IMR-90 (cell line): Measurements from ENCODE around the gene ATXN3L. TPM values are rescaled to one million over a fixed set of nuclear protein-coding genes. Genes with fewer than 3 reads are reported as not detected.

Source experiments
- ATAC-seq: fragments of 200-7000 bp; cut with Tn5 transposase; 2 replicates; pipeline ENCODE4 v1.9.1; 2020; ENCODE audit warnings: low read depth, mild to moderate bottlenecking, moderate library complexity
- BruUV-seq: library from RNA; stranded (reverse); fragments of 400-500 nt; replicated peaks from 2 replicates; lab custom pipeline; 2021; lab: Mats Ljungman, UMichigan
- CTCF ChIA-PET: fragments of 300-600 bp; formaldehyde crosslinking; extraction: SDS; loops from one replicate; lab custom pipeline; 2021; ENCODE audit warnings: antibody characterized with exemption; lab: Yijun Ruan, JAX
- POLR2A ChIA-PET: fragments of 300-600 bp; sonication (Branson Sonifier 250); formaldehyde crosslinking; loops from one replicate; lab custom pipeline; 2022; ENCODE audit warnings: antibody characterized with exemption; ENCODE audit not compliant: unreplicated experiment; lab: Charles Lee
- DNase-seq: peaks from one replicate; pipeline ENCODE4 v3.0.0; 2013
- H2AFZ ChIP-seq: replicated peaks from 2 replicates; pipeline ENCODE3; 2013; ENCODE audit warnings: low read length, mild to moderate bottlenecking; ENCODE audit not compliant: poor library complexity
- H2AK5ac ChIP-seq: 2 replicates; pipeline ENCODE4 v1.6.1; 2013; ENCODE audit warnings: low read depth, low read length, inconsistent platforms
- H2AK9ac ChIP-seq: replicated peaks from 2 replicates; pipeline ENCODE3; 2013; ENCODE audit warnings: mild to moderate bottlenecking, low read depth, low read length, moderate library complexity; ENCODE audit not compliant: poor library complexity
- H2BK120ac ChIP-seq: 2 replicates; pipeline ENCODE4 v1.6.1; 2013; ENCODE audit warnings: low read depth, low read length, inconsistent platforms
- H2BK15ac ChIP-seq: 3 replicates; pipeline ENCODE4 v1.6.1; 2013; ENCODE audit warnings: low read depth, low read length, inconsistent platforms
- H2BK20ac ChIP-seq: 2 replicates; pipeline ENCODE4 v1.6.1; 2013; ENCODE audit warnings: low read depth, mild to moderate bottlenecking, inconsistent platforms, low read length, moderate library complexity
- H2BK5ac ChIP-seq: 2 replicates; pipeline ENCODE4 v1.6.1; 2013; ENCODE audit warnings: mild to moderate bottlenecking, low read depth, low read length, inconsistent platforms; ENCODE audit not compliant: poor library complexity, severe bottlenecking
- H3K14ac ChIP-seq: replicated peaks from 2 replicates; pipeline ENCODE4 v1.6.1; 2013; ENCODE audit warnings: low read depth, low read length, inconsistent platforms
- H3K18ac ChIP-seq: 2 replicates; pipeline ENCODE4 v1.6.1; 2013; ENCODE audit warnings: low read depth, low read length, control low read depth
- H3K23ac ChIP-seq: 2 replicates; pipeline ENCODE4 v1.6.1; 2013; ENCODE audit warnings: low read depth, low read length, inconsistent platforms
- H3K27ac ChIP-seq: 2 replicates; pipeline ENCODE4 v1.5.1; 2013; ENCODE audit warnings: mild to moderate bottlenecking, control low read depth, low read length; ENCODE audit not compliant: insufficient read depth
- H3K27me3 ChIP-seq: 2 replicates; pipeline ENCODE4 v1.6.1; 2013; ENCODE audit warnings: low read length; ENCODE audit not compliant: control insufficient read depth, insufficient read depth
- H3K36me3 ChIP-seq: 2 replicates; pipeline ENCODE4 v1.6.1; 2013; ENCODE audit warnings: low read length, mixed read lengths; ENCODE audit not compliant: control insufficient read depth, insufficient read depth
- H3K4ac ChIP-seq: 2 replicates; pipeline ENCODE4 v1.6.1; 2013; ENCODE audit warnings: low read depth, low read length, inconsistent platforms
- H3K4me1 ChIP-seq: 2 replicates; pipeline ENCODE4 v1.6.1; 2013; ENCODE audit warnings: low read length, mixed read lengths; ENCODE audit not compliant: control insufficient read depth, insufficient read depth
- H3K4me2 ChIP-seq: 2 replicates; pipeline ENCODE4 v1.6.1; 2013; ENCODE audit warnings: low read depth, mild to moderate bottlenecking, control low read depth, low read length, moderate library complexity
- H3K4me3 ChIP-seq: 2 replicates; pipeline ENCODE4 v1.5.1; 2013; ENCODE audit warnings: low read depth, mild to moderate bottlenecking, control low read depth, low read length, moderate library complexity; ENCODE audit not compliant: insufficient read depth
- H3K56ac ChIP-seq: 2 replicates; pipeline ENCODE4 v1.6.1; 2013; ENCODE audit warnings: low read length, inconsistent platforms; ENCODE audit not compliant: insufficient read depth; ENCODE audit errors: extremely low read depth
- H3K79me1 ChIP-seq, 2 experiments: 2 replicates each; pipeline ENCODE4 v1.6.1; 2013; ENCODE audit warnings: low read length in 2 of 2, inconsistent platforms in 1 of 2, low read depth in 1 of 2
- H3K9ac ChIP-seq: 2 replicates; pipeline ENCODE4 v1.6.1; 2013; ENCODE audit warnings: low read depth, low read length, control low read depth
- H3K9me1 ChIP-seq: 2 replicates; pipeline ENCODE4 v1.6.1; 2013; ENCODE audit warnings: low read length, inconsistent platforms; ENCODE audit not compliant: insufficient read depth
- H3K9me3 ChIP-seq: 2 replicates; pipeline ENCODE4 v1.6.1; 2013; ENCODE audit warnings: low read length; ENCODE audit not compliant: control insufficient read depth, insufficient read depth
- H4K20me1 ChIP-seq: 2 replicates; pipeline ENCODE4 v1.6.1; 2013; ENCODE audit warnings: low read length, inconsistent platforms; ENCODE audit not compliant: insufficient read depth
- H4K5ac ChIP-seq: 2 replicates; pipeline ENCODE4 v1.6.1; 2013; ENCODE audit warnings: mild to moderate bottlenecking, low read depth, low read length, control low read depth
- H4K8ac ChIP-seq, 2 experiments: 2 replicates each; pipeline ENCODE4 v1.6.1; 2013; ENCODE audit warnings: low read depth in 2 of 2, low read length in 2 of 2, control low read depth in 1 of 2, inconsistent platforms in 1 of 2
- H4K91ac ChIP-seq: 2 replicates; pipeline ENCODE4 v1.6.1; 2013; ENCODE audit warnings: low read depth, low read length, inconsistent platforms; ENCODE audit not compliant: insufficient read depth
- BHLHE40 ChIP-seq: fragments of 150-350 bp; IDR thresholded peaks from 2 replicates; pipeline ENCODE4 v1.6.1; 2016; ENCODE audit warnings: mild to moderate bottlenecking, low read depth, low read length
- CEBPB ChIP-seq: IDR thresholded peaks from 2 replicates; pipeline ENCODE4 v1.6.1; 2012; ENCODE audit warnings: low read depth, low read length, improper control_type of control experiment
- CHD1 ChIP-seq: IDR thresholded peaks from 2 replicates; pipeline ENCODE4 v1.6.1; 2012; ENCODE audit warnings: low read depth, low read length, improper control_type of control experiment
- FOS ChIP-seq: fragments of 150-350 bp; IDR thresholded peaks from 2 replicates; pipeline ENCODE4 v1.6.1; 2016; ENCODE audit warnings: low read depth, low read length
- MAFK ChIP-seq: IDR thresholded peaks from 2 replicates; pipeline ENCODE4 v1.6.1; 2012; ENCODE audit warnings: low read depth, low read length, improper control_type of control experiment
- MAZ ChIP-seq: IDR thresholded peaks from 2 replicates; pipeline ENCODE4 v1.6.1; 2012; ENCODE audit warnings: low read depth, mild to moderate bottlenecking, low read length, improper control_type of control experiment, moderate library complexity, borderline replicate concordance
- MXI1 ChIP-seq: IDR thresholded peaks from 2 replicates; pipeline ENCODE4 v1.6.1; 2012; ENCODE audit warnings: low read depth, mild to moderate bottlenecking, low read length, moderate library complexity, borderline replicate concordance
- NFE2L2 ChIP-seq: fragments of 150-350 bp; IDR thresholded peaks from 2 replicates; pipeline ENCODE4 v1.6.1; 2016; ENCODE audit warnings: low read depth, mild to moderate bottlenecking, low read length
- POLR2A ChIP-seq: IDR thresholded peaks from 2 replicates; pipeline ENCODE4 v1.6.1; 2012; ENCODE audit warnings: mild to moderate bottlenecking, low read depth, low read length
- RAD21 ChIP-seq: IDR thresholded peaks from 2 replicates; pipeline ENCODE4 v1.6.1; 2012; ENCODE audit warnings: low read length, improper control_type of control experiment
- RCOR1 ChIP-seq: IDR thresholded peaks from 2 replicates; pipeline ENCODE4 v1.6.1; 2012; ENCODE audit warnings: mild to moderate bottlenecking, low read length, improper control_type of control experiment; ENCODE audit not compliant: insufficient replicate concordance
- RFX5 ChIP-seq: IDR thresholded peaks from 2 replicates; pipeline ENCODE4 v1.8.0; 2012; ENCODE audit warnings: low read depth, mild to moderate bottlenecking, low read length, moderate library complexity
- SMC3 ChIP-seq: fragments of 150-350 bp; IDR thresholded peaks from 2 replicates; pipeline ENCODE4 v1.6.1; 2016; ENCODE audit warnings: low read depth, mild to moderate bottlenecking, antibody characterized with exemption, low read length, moderate library complexity
- USF2 ChIP-seq: fragments of 150-350 bp; IDR thresholded peaks from 2 replicates; pipeline ENCODE4 v1.6.1; 2017; ENCODE audit warnings: mild to moderate bottlenecking, antibody characterized with exemption, low read length, low read depth
- WGBS, 2 experiments: methylation state at CpG; one replicate each; pipeline versions ENCODE4 v1.1.5 to v1.1.7; 2013; ENCODE audit warnings: missing lambda C conversion rate in 2 of 2; ENCODE audit not compliant: insufficient read length in 1 of 2; ENCODE audit errors: extremely low coverage in 2 of 2; 5-methylcytosine and 5-hydroxymethylcytosine counted together
- dilution Hi-C: fragments of 300-500 bp; cut with HindIII; formaldehyde crosslinking; loops from one replicate; pipeline ENCODE4 v1.14.3; 2018; ENCODE audit warnings: low sequenced_read_pairs; ENCODE audit not compliant: unreplicated experiment
- in situ Hi-C: fragments of 300-500 bp; cut with MboI; formaldehyde crosslinking; loops from 3 replicates; pipeline ENCODE4 v1.14.3; 2019; ENCODE audit warnings: low sequenced_read_pairs, inconsistent platforms, mixed read lengths
- intact Hi-C: fragments of 100-400 bp; cut with micrococcal nuclease; formaldehyde crosslinking; loops from 2 replicates; pipeline ENCODE4 v1.10.0; 2022
- polyA plus RNA-seq, 3 experiments: library from polyadenylated mRNA; depleted of rRNA; stranded (reverse); fragments of >200 nt; gene quantifications; 2 replicates each; pipeline ENCODE4 v1.2.3, GENCODE V29; 2012; ENCODE audit warnings: low replicate concordance in 1 of 3
- total RNA-seq: library from RNA; depleted of rRNA; stranded (reverse); fragments of >200 nt; gene quantifications from 2 replicates; pipeline ENCODE4 v1.2.3, GENCODE V29; 2012
- TF ChIP-seq, protein P1 (sequence below): fragments of 150-350 bp; IDR thresholded peaks from 2 replicates; pipeline ENCODE4 v1.6.1; 2016; ENCODE audit warnings: low read depth, mild to moderate bottlenecking, low read length, moderate library complexity, borderline replicate concordance
- TF ChIP-seq, protein P2 (sequence below): conservative IDR thresholded peaks from 2 replicates; pipeline ENCODE4 v1.5.1; 2012; ENCODE audit warnings: mild to moderate bottlenecking, low read depth, low read length, improper control_type of control experiment

Gene ATXN3L
- total and polyA plus RNA-seq, 2 of the 4 experiments (the other 2 are of a cell fraction) = not detected

DNA sequence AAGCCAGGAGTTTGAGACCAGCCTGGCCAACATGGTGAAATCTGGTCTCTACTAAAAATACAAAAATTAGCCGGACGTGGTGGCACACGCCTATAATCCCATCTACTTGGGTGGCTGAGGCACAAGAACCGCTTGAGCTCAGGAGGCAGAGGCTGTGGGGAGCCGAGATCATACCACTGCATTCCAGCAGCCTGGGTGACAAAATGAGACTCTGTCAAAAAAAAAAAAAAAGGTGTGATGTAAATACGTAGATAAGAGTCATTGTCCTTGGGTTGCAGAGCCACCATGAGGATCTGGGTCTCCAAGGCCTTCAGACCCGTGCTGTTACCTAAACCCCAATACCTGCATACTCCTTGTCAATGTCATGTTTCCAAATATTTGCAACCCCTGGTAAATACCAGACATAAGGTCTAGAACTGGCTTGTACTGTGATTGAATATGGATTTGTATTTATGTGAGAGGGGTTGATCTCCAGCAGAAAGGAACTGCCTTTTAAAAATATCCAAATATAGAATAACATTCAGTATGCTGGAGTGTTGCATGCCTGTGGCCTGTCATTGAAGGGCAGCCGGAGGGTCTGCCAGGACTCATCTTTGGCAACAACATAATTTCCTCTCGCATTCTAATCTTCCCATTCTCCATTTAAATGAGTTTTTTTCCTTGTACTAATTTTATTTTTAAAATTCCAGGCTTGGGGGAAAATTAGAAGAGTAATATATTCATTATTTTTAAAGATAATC, 40.4 kb downstream of the ATXN3L start:
- Histone ChIP-seq H4K8ac (no peak overlapping the region), H4K91ac (no peak overlapping the region), H3K56ac (no peak overlapping the region), H4K5ac (no peak overlapping the region), H3K36me3 (no peaks in the 10 kb centered on the region), H2BK5ac (no peak overlapping the region), H2AFZ (no peak overlapping the region), H3K23ac (no peak overlapping the region), H3K4me2 (no peak overlapping the region), H2BK20ac (no peak overlapping the region), H2BK120ac (no peak overlapping the region; the same call in 1 of the 2 replicates), H3K79me1 (no peaks in the 10 kb centered on the region), H3K4me3 (no peak overlapping the region), H3K9me3 (no peaks in the 10 kb centered on the region), H4K20me1 (no peaks in the 10 kb centered on the region), H3K9me1 (no peaks in the 10 kb centered on the region), H2BK15ac (no peak overlapping the region), H3K4ac (no peak overlapping the region), H3K27me3 (no peaks in the 10 kb centered on the region), H3K18ac (peak overlapping the region; percentile 35; the same call in 1 of the 2 replicates), H3K9ac (no peak overlapping the region), H2AK5ac (no peak overlapping the region), H3K27ac (no peak overlapping the region), H3K14ac (no peak overlapping the region), H2AK9ac (no peak overlapping the region), H3K4me1 (peaks cover 7% of the 10 kb centered on the region)
- ChIA-PET CTCF (no interaction called here), POLR2A (no interaction called here)
- DNase-seq (no peak), ATAC-seq (no peak)
- WGBS, 2 experiments = 93 to 100% methylated on average over 1 to 3 of the region's 9 CpGs
- intact Hi-C loops (loop anchor here (5.0 kb wide), 1 partner anchor 148 kb away; no protein-coding TSS in a partner anchor), in situ Hi-C loops (no loop called here), dilution Hi-C loops (no loop called here)
- no TSS peak for BruUV-seq
- TF ChIP-seq, protein P1, sequence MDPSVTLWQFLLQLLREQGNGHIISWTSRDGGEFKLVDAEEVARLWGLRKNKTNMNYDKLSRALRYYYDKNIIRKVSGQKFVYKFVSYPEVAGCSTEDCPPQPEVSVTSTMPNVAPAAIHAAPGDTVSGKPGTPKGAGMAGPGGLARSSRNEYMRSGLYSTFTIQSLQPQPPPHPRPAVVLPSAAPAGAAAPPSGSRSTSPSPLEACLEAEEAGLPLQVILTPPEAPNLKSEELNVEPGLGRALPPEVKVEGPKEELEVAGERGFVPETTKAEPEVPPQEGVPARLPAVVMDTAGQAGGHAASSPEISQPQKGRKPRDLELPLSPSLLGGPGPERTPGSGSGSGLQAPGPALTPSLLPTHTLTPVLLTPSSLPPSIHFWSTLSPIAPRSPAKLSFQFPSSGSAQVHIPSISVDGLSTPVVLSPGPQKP = no peak
- TF ChIP-seq MAFK = no peak
- no peak for TF ChIP-seq MXI1
- no peak for TF ChIP-seq CEBPB
- TF ChIP-seq RCOR1 = no peak
- no peak for TF ChIP-seq CHD1
- no peak for TF ChIP-seq FOS
- TF ChIP-seq MAZ = no peak
- TF ChIP-seq RFX5 = no peak
- TF ChIP-seq, protein P2, sequence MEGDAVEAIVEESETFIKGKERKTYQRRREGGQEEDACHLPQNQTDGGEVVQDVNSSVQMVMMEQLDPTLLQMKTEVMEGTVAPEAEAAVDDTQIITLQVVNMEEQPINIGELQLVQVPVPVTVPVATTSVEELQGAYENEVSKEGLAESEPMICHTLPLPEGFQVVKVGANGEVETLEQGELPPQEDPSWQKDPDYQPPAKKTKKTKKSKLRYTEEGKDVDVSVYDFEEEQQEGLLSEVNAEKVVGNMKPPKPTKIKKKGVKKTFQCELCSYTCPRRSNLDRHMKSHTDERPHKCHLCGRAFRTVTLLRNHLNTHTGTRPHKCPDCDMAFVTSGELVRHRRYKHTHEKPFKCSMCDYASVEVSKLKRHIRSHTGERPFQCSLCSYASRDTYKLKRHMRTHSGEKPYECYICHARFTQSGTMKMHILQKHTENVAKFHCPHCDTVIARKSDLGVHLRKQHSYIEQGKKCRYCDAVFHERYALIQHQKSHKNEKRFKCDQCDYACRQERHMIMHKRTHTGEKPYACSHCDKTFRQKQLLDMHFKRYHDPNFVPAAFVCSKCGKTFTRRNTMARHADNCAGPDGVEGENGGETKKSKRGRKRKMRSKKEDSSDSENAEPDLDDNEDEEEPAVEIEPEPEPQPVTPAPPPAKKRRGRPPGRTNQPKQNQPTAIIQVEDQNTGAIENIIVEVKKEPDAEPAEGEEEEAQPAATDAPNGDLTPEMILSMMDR = no peak
- TF ChIP-seq BHLHE40 = no peak
- TF ChIP-seq RAD21 = no peak
- TF ChIP-seq SMC3 = no peak
- no peak for TF ChIP-seq USF2
- TF ChIP-seq NFE2L2 = no peak
- TF ChIP-seq POLR2A = no peak
